HFF-Myc (cell line): ENCODE data around the gene NPDC1.

Experiments
- DNase-seq: peaks from one replicate; pipeline ENCODE4 v3.0.0-alpha.2; 2011; ENCODE audit warnings: low read depth; ENCODE audit errors: extremely low read depth
- H3K4me3 ChIP-seq: replicated peaks from 2 replicates; pipeline ENCODE4 v1.5.1; 2011; ENCODE audit warnings: low read depth, mild to moderate bottlenecking, control low read depth, low read length
- CTCF ChIP-seq: IDR thresholded peaks from 2 replicates; pipeline ENCODE4 v1.5.1; 2012; ENCODE audit warnings: mild to moderate bottlenecking, low read depth, low read length, control low read depth; ENCODE audit errors: missing control alignments

NPDC1 gene

GRCh38 chr9:137073992-137074399, 28.0 kb upstream of the NPDC1 start:
- TF ChIP-seq CTCF, result no peak
- no peak overlapping the region for H3K4me3 ChIP-seq
- DNase-seq, result no peak

- H3K4me3 ChIP-seq, result peak overlapping the region; percentile 58
- no peak for TF ChIP-seq CTCF
These were observed 25.3 kb upstream of the NPDC1 start for GRCh38 chr9:137071282-137071681.

GRCh38 chr9:137070906-137071275, 24.9 kb upstream of the NPDC1 start:
- peak; percentile 3 for TF ChIP-seq CTCF
- DNase-seq, result no peak
- H3K4me3 ChIP-seq, result peak overlapping the region; percentile 58

More at GRCh38 chr9:137071282-137071681, 25.3 kb upstream of the NPDC1 start:
- DNase-seq, result no peak

- peak within 1 kb of the TSS; percentile 58 for H3K4me3 ChIP-seq
- DNase-seq, result peak; percentile 56
- no peak for TF ChIP-seq CTCF
These were observed 24.4 kb upstream of the NPDC1 start, which contains the start of gene SAPCD2 for GRCh38 chr9:137070201-137070905. Gene SAPCD2 (minus strand): TSS chr9:137070557. CDS start chr9:137070460, 97 bp downstream.

GRCh38 chr9:137069508-137070091, 23.6 kb upstream of the NPDC1 start:
- peak overlapping the region; percentile 58 for H3K4me3 ChIP-seq
- no peak for DNase-seq
- no peak for TF ChIP-seq CTCF

GRCh38 chr9:137068539-137069507, 22.8 kb upstream of the NPDC1 start:
- peak overlapping the region; percentile 58 for H3K4me3 ChIP-seq
- TF ChIP-seq CTCF, result no peak

More at GRCh38 chr9:137068539-137069507, 22.8 kb upstream of the NPDC1 start:
- DNase-seq, result no peak
